PC-3 (cell line): Measurements from ENCODE around the gene BCL11B. TPM values are rescaled to one million over a fixed set of nuclear protein-coding genes. Genes with fewer than 3 reads are reported as not detected.

ENCODE experiments used
- ATAC-seq: fragments of 200-7000 bp; cut with Tn5 transposase; 2 replicates; pipeline ENCODE4 v1.9.1; 2020; ENCODE audit warnings: mild to moderate bottlenecking, moderate library complexity
- BruUV-seq: library from RNA; stranded (reverse); fragments of 400-500 nt; replicated peaks from 2 replicates; lab custom pipeline; 2021; lab: Mats Ljungman, UMichigan
- CTCF ChIA-PET: fragments of 300-600 bp; sonication (Branson Sonifier 250); formaldehyde crosslinking; loops from one replicate; lab custom pipeline; 2022; ENCODE audit warnings: antibody characterized with exemption; lab: Charles Lee
- POLR2A ChIA-PET: fragments of 300-600 bp; sonication (Branson Sonifier 250); formaldehyde crosslinking; loops from one replicate; lab custom pipeline; 2022; ENCODE audit warnings: antibody characterized with exemption; ENCODE audit not compliant: unreplicated experiment; lab: Charles Lee
- DNase-seq: peaks from one replicate; pipeline ENCODE4 v3.0.0-alpha.2; 2015
- H2AFZ ChIP-seq: fragments of 300-600 bp; sonication (generic); 2 replicates; pipeline ENCODE4 v1.6.0; 2016; ENCODE audit warnings: antibody characterized with exemption, low read length
- H3F3A ChIP-seq: fragments of 300-600 bp; sonication (generic); one replicate; pipeline ENCODE4 v1.6.0; 2017; ENCODE audit warnings: antibody characterized with exemption, low read length, control low read depth, mild to moderate bottlenecking; ENCODE audit not compliant: unreplicated experiment
- H3K27ac ChIP-seq: fragments of 300-600 bp; sonication (generic); 2 replicates; pipeline ENCODE4 v1.5.1; 2016; ENCODE audit warnings: mild to moderate bottlenecking, low read length
- H3K27me3 ChIP-seq: fragments of 300-600 bp; sonication (generic); 2 replicates; pipeline ENCODE4 v1.6.1; 2016; ENCODE audit warnings: low read length, mixed read lengths
- H3K36me3 ChIP-seq: fragments of 300-600 bp; sonication (generic); 2 replicates; pipeline ENCODE4 v1.6.1; 2016; ENCODE audit warnings: low read depth, mixed run types, low read length, mixed read lengths
- H3K4me1 ChIP-seq: fragments of 300-600 bp; sonication (generic); 2 replicates; pipeline ENCODE4 v1.5.1; 2016; ENCODE audit warnings: low read length; ENCODE audit not compliant: insufficient read depth
- H3K4me2 ChIP-seq: fragments of 300-600 bp; sonication (generic); 2 replicates; pipeline ENCODE4 v1.6.0; 2016; ENCODE audit warnings: low read length
- H3K4me3 ChIP-seq: fragments of 300-600 bp; sonication (generic); 2 replicates; pipeline ENCODE4 v1.5.1; 2016; ENCODE audit warnings: mild to moderate bottlenecking, low read length, mixed read lengths
- H3K79me2 ChIP-seq: fragments of 300-600 bp; sonication (generic); 2 replicates; pipeline ENCODE4 v1.6.1; 2017; ENCODE audit warnings: low read length, mixed read lengths
- H3K9ac ChIP-seq: fragments of 300-600 bp; sonication (generic); 2 replicates; pipeline ENCODE4 v1.6.0; 2016; ENCODE audit warnings: mild to moderate bottlenecking, low read length
- H3K9me2 ChIP-seq: fragments of 300-600 bp; sonication (generic); replicated peaks from 2 replicates; pipeline ENCODE4 v1.6.1; 2016; ENCODE audit warnings: mixed run types, low read length, mixed read lengths
- H3K9me3 ChIP-seq: fragments of 300-600 bp; sonication (generic); 2 replicates; pipeline ENCODE4 v1.6.1; 2016; ENCODE audit warnings: low read length, mixed read lengths
- H4K20me1 ChIP-seq: fragments of 300-600 bp; sonication (generic); 2 replicates; pipeline ENCODE4 v1.6.1; 2016; ENCODE audit warnings: low read length, mixed read lengths
- EZH2 ChIP-seq: fragments of 300-600 bp; sonication (generic); IDR thresholded peaks from one replicate; pipeline ENCODE4 v1.6.1; 2017; ENCODE audit warnings: antibody characterized with exemption, mild to moderate bottlenecking, low read length; ENCODE audit not compliant: unreplicated experiment
- EZH2phosphoT487 ChIP-seq: fragments of 300-600 bp; sonication (generic); IDR thresholded peaks from 2 replicates; pipeline ENCODE4 v1.6.1; 2018; ENCODE audit warnings: mild to moderate bottlenecking, antibody characterized with exemption, low read length, borderline replicate concordance
- intact Hi-C: fragments of 100-400 bp; cut with micrococcal nuclease; formaldehyde crosslinking; loops from 2 replicates; pipeline ENCODE4 v1.9.0; 2023
- total RNA-seq: library from RNA; depleted of rRNA; stranded (reverse); fragments of >200 nt; gene quantifications from 2 replicates; pipeline ENCODE4 v1.2.3, GENCODE V29; 2014
- TF ChIP-seq, protein P1 (sequence below): fragments of 300-600 bp; sonication (generic); conservative IDR thresholded peaks from 2 replicates; pipeline ENCODE4 v1.5.1; 2017; ENCODE audit warnings: antibody characterized with exemption, low read depth, mild to moderate bottlenecking, low read length

BCL11B gene
- total RNA-seq, 1 experiment from 2014 or later, result 0.73 TPM

- POLR2A ChIA-PET, result no interaction called here
- Histone ChIP-seq H2AFZ (no peak overlapping the region), H3K4me1 (no peaks in the 10 kb centered on the region), H3K36me3 (no peaks in the 10 kb centered on the region), H3K79me2 (no peaks in the 10 kb centered on the region), H3K9me2 (no peaks in the 10 kb centered on the region), H3F3A (no peaks in the 10 kb centered on the region), H3K27me3 (peaks cover 58% of the 10 kb centered on the region), H4K20me1 (no peaks in the 10 kb centered on the region), H3K9me3 (no peaks in the 10 kb centered on the region), H3K4me2 (no peak overlapping the region), H3K9ac (no peak overlapping the region), H3K27ac (no peak overlapping the region), H3K4me3 (no peak overlapping the region)
- no TSS peak for BruUV-seq
- TF ChIP-seq EZH2phosphoT487, result no peak
- TF ChIP-seq EZH2, result no peak
- TF ChIP-seq, protein P1, sequence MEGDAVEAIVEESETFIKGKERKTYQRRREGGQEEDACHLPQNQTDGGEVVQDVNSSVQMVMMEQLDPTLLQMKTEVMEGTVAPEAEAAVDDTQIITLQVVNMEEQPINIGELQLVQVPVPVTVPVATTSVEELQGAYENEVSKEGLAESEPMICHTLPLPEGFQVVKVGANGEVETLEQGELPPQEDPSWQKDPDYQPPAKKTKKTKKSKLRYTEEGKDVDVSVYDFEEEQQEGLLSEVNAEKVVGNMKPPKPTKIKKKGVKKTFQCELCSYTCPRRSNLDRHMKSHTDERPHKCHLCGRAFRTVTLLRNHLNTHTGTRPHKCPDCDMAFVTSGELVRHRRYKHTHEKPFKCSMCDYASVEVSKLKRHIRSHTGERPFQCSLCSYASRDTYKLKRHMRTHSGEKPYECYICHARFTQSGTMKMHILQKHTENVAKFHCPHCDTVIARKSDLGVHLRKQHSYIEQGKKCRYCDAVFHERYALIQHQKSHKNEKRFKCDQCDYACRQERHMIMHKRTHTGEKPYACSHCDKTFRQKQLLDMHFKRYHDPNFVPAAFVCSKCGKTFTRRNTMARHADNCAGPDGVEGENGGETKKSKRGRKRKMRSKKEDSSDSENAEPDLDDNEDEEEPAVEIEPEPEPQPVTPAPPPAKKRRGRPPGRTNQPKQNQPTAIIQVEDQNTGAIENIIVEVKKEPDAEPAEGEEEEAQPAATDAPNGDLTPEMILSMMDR, result no peak
- ATAC-seq (no peak), DNase-seq (no peak)
- CTCF ChIA-PET, result no interaction called here
- intact Hi-C loops, result no loop called here
Observed at GRCh38 chr14:99141236-99141635, 130.8 kb downstream of the BCL11B start.

DNA sequence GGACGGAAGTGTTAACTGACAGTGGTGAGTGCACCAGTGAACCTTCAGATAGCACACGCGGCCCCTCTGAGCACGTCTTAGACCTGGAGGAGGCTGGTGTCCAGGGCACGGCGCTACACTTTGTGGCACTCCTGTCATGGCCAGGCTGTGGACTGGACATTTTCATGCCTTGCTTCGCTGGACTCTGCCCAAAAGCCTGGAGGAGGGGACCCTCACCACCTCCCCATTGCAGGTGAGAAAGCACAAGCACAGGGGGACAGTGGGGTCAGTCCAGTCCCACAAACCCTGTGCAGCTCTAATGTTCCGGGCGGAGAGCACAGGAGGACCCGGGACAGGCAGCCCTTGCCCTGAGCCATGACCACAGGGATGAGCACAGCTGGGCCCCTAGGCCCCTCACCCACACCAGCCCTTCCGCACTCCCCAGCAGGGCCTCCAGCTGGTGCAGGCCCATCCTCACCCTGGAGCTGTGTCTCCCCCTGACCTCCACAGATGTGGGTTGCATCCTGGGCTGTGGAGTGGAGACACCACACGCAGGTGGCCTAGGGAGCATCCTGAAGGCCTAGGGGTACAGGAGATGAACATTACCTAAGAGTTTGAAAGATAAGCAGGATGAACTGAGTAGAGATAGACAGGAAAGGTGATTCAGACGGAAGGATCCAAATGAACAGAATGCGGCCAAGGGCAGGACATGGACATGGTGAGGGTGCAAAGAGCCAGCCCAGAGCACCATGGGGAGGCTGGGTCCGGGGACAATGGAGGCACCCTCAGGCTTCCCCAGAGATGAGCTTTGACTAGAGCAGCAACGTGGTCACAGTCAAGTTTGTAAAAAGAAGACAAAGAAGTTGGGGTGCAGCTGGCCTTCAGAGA, 132.8 kb downstream of the BCL11B start:
- ATAC-seq, result no peak
- CTCF ChIA-PET, result no interaction called here

More for the DNA sequence above, 132.8 kb downstream of the BCL11B start:
- H3F3A ChIP-seq, result no peaks in the 10 kb centered on the region
- intact Hi-C loops, result no loop called here
- H3K9me2 ChIP-seq, result no peaks in the 10 kb centered on the region
- H3K9ac ChIP-seq, result no peak overlapping the region
- no peak overlapping the region for H2AFZ ChIP-seq
- BruUV-seq, result no TSS peak
- no peaks in the 10 kb centered on the region for H3K4me1 ChIP-seq
- POLR2A ChIA-PET, result no interaction called here
- no peaks in the 10 kb centered on the region for H4K20me1 ChIP-seq
- DNase-seq, result no peak
- H3K79me2 ChIP-seq, result no peaks in the 10 kb centered on the region
- H3K4me3 ChIP-seq, result no peak overlapping the region
- H3K36me3 ChIP-seq, result no peaks in the 10 kb centered on the region
- TF ChIP-seq EZH2, result no peak
- TF ChIP-seq, protein P1, result no peak
- no peak for TF ChIP-seq EZH2phosphoT487
- no peak overlapping the region for H3K27ac ChIP-seq
- H3K9me3 ChIP-seq, result no peaks in the 10 kb centered on the region
- no peak overlapping the region for H3K4me2 ChIP-seq
- peaks cover 59% of the 10 kb centered on the region for H3K27me3 ChIP-seq
